Fibroblast of the conjunctiva (primary cell): ENCODE measurements around the gene SCN3A.

Experiments used
- DNase-seq: peaks from one replicate; pipeline ENCODE4 v3.0.0-alpha.2; 2010; ENCODE audit warnings: low read depth

SCN3A gene

GRCh38 chr2:165112133-165112573 is 91.7 kb downstream of the SCN3A start:
- no peak for DNase-seq

GRCh38 chr2:165110394-165110793 is 93.5 kb downstream of the SCN3A start:
- no peak for DNase-seq

GRCh38 chr2:165109915-165110314 is 93.9 kb downstream of the SCN3A start:
- DNase-seq = no peak

GRCh38 chr2:165105926-165106325 is 97.9 kb downstream of the SCN3A start:
- no peak for DNase-seq

GRCh38 chr2:165087933-165088901 is 115.6 kb downstream of the SCN3A start:
- no peak for DNase-seq

GRCh38 chr2:165086337-165086736 is 117.5 kb downstream of the SCN3A start:
- DNase-seq = no peak

- DNase-seq = no peak
Observed at GRCh38 chr2:165083326-165083725, 120.5 kb downstream of the SCN3A start.

- no peak for DNase-seq
Observed at GRCh38 chr2:165082479-165082878, 121.4 kb downstream of the SCN3A start.

GRCh38 chr2:165081276-165081675 is 122.6 kb downstream of the SCN3A start:
- DNase-seq = no peak

- DNase-seq = no peak
Observed at GRCh38 chr2:165079432-165079831, 124.4 kb downstream of the SCN3A start.

GRCh38 chr2:165078913-165079312 is 124.9 kb downstream of the SCN3A start:
- no peak for DNase-seq

- DNase-seq = no peak
Observed at GRCh38 chr2:165074884-165075283, 129.0 kb downstream of the SCN3A start.

GRCh38 chr2:165074323-165074722 is 129.5 kb downstream of the SCN3A start:
- DNase-seq = no peak

GRCh38 chr2:165070076-165070475 is 133.8 kb downstream of the SCN3A start:
- no peak for DNase-seq

- no peak for DNase-seq
Observed at GRCh38 chr2:165069151-165069550, 134.7 kb downstream of the SCN3A start.

GRCh38 chr2:165068487-165068757 is 135.4 kb downstream of the SCN3A start:
- no peak for DNase-seq

- peak; percentile 40 for DNase-seq
Observed at GRCh38 chr2:165067643-165068486, 136.0 kb downstream of the SCN3A start.

GRCh38 chr2:165064743-165065142 is 139.1 kb downstream of the SCN3A start:
- no peak for DNase-seq

GRCh38 chr2:165060411-165060810 is 143.4 kb downstream of the SCN3A start:
- no peak for DNase-seq

- no peak for DNase-seq
Observed at GRCh38 chr2:165058476-165059265, 145.2 kb downstream of the SCN3A start.

- DNase-seq = no peak
Observed at GRCh38 chr2:165057931-165058330, 145.9 kb downstream of the SCN3A start.

- DNase-seq = no peak
Observed at GRCh38 chr2:165057308-165057707, 146.5 kb downstream of the SCN3A start.
